GM04503 (cell line): Measurements from ENCODE around the gene KSR1.
"Not testable (repeated sequence)": the region's sequence is repeated elsewhere in the genome, so short reads cannot be mapped to it uniquely, and the experiment has no call there.

Experiments
- DNase-seq: peaks from one replicate; pipeline ENCODE4 v3.0.0-alpha.2; 2012; ENCODE audit warnings: low read depth

KSR1 gene

DNA sequence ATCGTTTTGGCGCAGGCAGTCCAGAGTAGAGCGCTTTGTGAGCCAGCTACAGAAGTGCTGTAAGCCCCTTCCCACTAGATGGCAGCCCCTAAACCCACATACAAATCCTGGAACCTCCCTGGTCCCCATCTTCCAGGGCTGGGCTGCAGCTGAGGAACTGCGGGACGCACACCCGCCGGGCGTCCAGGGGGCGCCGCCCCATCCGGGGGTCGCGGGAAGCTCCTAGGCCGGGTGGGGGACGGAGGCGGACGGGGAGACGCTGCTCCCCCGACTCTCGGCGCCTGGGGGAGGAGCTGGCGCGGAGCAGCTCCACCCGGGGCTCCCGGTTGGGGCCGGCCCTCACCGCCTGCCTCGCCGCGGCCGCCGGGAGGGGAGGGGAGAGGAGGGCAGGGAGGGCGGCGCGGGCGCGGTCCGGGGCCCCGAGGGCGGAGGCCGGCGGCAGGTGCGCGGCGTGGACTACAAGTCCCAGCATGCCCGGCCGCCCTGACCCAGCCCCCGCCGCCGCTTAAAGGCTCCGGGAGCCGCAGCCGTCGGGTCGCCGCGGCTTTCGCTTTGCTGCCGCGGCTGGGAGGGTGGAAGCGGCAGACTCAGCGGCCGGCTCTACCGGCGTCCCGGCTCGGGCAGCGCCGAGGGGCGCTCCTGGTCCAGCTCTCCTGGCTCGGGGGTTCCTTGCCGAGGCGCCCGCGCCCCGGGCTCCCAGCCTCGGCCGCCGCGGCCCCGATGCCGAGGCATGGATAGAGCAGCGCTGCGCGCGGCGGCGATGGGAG lies at the start of gene KSR1:
Gene KSR1 (plus strand): TSS at position 535 of the 767 bp plus-strand sequence. CDS start 196 bp downstream, at position 731.
- DNase-seq: no peak

DNA sequence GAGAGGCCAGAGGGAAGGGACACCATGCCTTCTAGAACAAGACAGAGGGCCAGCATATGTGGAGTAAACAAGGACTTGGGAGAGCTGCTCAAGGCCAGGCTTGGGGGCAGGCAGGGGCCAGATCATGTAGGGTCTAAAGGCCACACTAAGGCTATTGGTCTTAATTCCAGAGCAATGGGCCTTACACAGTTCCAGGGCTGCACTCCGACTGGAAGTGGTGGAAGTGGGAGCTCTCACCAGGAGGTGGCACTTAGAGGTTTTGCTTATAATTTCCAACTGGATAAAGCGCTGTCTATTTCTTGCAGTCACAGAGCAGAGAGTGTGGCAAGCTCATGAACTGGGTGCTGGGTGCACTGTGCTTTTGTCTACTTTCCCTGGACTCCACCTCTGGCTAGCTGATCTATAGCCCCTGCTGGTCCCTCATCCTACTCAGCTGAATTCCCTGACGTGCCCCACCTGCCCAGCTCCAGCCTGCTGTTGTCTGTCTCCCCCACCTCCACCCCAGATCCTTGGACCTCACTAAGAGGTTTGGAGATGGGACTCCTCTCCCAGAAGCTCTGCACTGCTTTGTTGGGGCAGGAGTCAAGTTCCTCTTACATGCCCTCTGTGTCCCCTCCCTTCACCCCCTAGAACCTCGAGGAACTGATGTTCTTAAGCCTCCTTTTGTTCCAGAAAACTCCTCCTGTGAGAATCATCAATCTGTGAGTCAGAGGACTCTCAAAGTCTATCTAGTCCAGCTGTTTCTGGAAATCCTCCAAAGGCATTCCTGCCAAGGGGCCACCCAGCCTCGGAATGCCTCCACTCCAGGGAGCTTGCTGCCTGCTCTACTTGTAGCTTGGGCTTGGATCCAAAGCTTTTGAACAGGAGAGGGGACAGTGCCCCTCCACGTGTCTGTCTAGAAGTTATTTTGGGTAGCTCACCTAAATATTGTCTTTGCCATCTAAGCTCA lies 48.1 kb upstream of the KSR1 start:
- no peak for DNase-seq

DNA sequence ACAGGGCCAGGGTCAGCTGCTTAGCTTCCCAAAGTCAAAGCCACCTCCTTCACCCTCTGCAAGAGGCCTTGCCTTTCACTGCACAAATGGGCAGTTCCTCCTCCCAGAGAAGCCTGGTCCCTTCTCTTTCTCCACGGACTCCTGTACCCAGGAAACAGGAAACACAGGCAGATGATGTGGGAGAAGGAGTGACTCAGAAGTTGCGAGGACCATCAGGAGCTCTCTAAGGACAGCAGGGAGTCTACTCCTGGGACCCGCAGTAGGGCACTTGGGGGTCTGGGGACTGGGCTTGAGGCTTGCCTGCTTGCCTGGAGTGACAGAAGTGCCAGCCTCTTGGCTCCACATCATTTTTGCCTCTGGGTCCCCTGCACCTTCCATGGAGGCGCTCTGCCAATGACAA lies 47.4 kb upstream of the KSR1 start:
- DNase-seq: no peak

DNA sequence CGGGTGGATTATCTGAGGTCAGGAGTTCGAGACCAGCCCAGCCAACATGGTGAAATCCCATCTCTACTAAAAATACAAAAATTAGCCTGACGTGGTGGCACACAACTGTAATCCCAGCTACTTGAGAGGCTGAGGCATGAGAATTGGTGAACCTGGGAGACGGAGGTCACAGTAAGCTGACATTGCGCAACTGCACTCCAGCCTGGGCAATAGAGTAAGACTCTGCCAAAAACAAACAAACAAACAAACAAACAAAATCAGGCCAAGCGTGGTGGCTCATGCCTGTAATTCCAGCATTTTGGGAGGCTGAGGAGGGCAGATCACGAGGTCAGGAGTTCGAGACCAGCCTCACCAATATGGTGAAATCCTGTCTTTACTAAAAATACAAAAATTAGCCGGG lies 44.1 kb upstream of the KSR1 start:
- not testable (repeated sequence) for DNase-seq

DNA sequence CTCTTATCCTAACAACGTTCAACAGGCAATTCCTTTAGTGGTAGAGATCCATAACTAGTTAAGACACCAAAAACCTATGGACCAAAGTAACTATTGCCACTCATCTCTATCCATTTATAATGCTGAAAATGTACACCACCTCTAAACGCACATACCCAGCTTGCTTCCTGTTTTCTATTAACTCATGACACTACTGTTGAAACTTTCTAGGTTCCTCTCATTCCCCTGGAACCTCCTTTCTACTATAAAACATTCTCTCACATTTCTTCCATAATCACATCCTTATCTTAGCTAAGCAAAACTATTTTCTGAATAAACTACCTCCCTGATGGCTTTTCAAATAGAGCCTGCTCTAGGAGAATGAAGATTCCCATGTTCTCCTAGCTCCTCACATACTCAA lies 42.9 kb upstream of the KSR1 start:
- no peak for DNase-seq

DNA sequence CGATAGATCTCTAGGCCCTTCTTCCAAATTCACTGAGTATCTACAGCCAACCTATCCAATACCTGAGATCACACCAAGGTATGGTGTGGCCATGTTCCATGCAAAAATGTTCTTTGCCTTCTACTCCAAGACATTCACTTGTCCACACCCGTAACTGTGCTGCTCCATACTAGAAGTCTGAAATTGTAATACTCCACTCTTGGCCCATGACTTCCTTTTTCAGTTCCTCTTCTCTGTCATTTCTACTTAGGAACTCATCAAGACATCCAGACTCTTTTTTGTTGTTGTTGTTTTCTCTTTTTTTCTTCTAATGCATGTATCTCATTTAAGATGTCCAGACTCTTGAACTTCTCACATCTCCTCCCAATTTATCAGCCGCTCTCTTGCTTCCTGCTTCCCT lies 42.5 kb upstream of the KSR1 start:
- DNase-seq: no peak

DNA sequence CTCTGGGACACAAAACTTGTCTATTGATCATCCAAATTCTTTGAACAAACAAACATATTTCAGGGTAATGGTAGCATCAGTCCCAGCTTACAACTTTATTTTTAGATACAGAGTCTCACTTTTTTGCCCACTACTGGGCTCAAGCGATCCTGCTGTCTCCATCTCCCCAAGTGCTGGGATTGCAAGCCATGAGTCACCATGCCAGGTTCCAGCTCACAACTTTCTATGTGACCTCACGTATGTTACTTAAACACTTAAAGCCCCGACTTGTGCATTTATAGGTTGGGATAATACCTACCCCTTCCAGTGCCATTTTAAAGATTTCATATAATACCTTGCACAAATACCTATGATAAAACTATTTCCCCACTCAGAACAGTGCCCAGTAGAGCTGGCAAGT lies 42.0 kb upstream of the KSR1 start:
- no peak for DNase-seq

DNA sequence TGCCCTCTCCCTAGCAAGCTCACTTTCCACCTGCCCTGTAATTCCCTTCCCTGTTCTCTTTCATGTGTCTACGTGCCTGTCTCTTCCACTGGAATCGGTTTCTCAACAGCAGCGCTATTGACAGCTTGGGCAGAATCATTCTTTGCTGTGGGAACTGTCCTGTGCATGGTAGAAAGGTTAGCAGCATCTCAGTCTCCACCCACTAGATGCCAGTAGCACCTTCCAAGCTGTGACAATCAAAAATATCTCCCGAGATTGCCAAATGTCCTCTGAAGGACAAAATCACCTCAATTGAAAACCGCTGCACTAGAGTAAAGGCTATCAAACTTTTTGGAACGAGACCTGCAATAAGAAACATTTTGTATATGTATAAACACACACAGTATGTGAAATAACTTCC lies 41.6 kb upstream of the KSR1 start:
- DNase-seq: no peak

DNA sequence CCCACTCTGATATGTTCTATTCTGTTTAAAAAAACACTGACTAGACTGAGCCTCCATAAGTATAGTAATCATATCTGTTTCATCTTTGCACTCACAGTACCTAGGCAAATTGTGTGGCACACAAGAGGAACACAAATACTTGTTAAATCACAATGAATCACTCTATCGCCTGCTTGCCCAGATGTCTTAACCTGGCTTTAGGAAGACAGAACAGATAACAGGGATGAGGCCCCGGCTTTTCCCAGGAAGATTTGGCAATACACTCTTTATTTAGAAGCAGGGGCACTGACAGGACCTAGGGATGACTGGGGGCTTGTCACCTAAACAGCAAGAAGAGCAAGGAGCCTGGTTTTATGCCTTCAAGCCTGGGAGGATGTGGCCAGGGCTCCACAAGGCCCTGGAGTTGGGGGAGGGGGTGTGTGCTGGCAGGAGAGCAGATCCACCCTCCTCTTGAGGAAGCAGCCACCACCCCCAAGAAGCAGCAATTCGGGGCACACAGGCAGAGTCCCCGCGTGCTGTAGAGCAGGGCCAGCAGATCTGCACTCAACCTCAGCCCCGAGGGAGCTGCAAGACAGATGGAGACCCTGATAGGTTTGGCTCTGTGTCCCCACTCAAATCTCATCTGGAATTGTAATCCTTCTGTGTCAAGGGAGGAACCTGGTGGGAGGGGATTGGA lies 41.0 kb upstream of the KSR1 start:
- no peak for DNase-seq

DNA sequence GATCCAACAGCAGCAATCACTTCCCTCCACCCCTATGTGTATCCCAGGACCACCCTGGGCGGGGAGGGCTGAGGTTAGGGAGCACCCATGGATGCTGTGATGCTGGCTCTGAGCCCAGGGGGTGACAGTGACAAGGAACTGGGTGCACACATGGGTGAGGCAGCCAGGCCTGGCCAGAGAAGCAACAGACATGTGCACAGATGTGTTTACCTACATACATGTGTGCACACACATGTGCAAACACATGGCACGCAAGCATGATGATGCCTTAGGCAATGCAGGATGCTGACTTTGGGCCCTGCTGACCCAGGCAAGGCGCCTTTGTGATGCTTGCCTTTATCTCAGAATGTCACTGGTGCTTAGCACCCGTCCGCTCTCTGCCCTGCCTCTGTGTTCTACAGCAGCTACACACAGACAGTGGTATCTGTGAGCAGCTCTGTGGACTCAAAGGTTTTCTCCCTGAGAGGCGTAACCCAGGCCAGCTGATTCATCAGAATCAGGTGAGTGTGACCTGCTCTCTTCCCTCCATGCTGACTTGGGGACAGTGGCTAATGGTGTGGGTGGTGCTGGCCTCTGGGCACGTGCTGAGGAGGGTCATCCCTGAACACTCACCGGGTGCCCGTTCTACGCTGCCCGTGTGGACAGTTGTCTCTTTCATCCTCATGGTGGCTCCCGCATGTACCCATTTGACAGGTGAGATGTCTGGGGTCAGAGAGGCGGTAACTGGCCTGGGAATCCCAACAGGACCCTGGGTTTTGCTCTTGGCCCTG lies 38.5 kb upstream of the KSR1 start:
- no peak for DNase-seq

DNA sequence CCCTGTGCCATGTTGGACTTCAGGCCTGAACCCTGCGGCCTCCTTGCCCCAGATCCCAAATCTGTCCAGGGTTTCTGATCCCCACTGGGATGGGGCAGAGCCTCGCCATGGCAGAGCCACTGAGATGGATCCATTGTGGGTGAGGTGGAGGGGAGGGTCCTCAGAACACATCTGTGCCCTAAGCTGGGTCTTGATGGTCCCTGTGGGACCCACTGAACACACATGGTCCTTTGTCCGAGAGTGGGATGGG lies 38.0 kb upstream of the KSR1 start:
- DNase-seq: no peak

DNA sequence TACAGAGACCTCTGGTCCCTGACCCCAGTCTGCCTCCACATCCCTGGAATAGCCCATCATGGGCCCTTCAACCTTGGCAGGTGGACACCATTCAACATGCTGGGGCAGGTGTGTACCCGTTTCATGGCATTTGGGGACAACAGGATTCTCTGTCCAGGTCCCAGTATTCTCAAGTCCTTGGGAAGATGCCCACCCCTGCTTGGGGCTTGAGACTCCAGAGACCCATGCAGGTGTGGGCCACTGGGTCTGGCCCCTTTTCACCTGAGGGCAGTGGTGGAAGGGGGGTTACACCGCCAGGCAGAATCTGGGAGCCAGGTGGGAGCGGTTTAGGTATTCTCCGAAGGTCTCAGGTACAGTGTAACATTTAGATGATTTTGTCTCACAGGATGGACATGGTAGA lies 37.1 kb upstream of the KSR1 start:
- DNase-seq: no peak

DNA sequence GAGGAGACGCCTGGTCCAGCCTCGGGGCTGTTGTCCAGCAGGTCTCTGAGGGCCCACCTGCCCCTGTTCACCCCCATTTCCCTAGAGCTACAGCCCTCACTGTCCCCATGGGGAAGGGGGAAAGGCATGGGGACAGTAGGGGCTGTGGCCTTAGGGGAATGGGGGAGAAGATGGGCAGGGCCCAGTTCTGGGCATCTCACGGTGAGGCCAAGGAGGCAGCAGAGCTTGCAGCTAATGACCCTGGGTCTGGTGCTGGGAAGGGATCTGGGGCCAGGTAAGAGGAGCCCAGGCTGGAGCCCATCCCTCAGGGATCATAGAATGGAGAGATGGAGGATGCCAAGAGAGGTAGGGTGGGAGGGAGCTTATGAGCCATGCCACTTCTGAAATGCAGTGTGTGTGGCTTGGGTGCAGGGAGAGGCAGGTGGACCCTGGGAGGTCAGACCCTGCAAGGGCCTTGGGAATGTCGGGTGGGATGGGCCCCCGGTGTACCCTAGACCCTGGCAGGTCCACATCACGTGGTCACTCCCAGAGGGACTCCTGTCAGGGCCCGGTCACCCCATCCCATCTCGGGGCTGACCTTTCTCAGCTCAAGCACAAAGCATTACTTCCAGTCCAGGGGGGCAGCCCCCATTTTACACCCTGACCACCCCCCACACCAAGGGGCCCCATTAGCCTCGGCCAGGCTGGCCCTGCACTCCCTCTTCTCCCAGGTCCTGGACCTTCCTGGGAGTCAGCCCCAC lies 35.9 kb upstream of the KSR1 start:
- DNase-seq: no peak

DNA sequence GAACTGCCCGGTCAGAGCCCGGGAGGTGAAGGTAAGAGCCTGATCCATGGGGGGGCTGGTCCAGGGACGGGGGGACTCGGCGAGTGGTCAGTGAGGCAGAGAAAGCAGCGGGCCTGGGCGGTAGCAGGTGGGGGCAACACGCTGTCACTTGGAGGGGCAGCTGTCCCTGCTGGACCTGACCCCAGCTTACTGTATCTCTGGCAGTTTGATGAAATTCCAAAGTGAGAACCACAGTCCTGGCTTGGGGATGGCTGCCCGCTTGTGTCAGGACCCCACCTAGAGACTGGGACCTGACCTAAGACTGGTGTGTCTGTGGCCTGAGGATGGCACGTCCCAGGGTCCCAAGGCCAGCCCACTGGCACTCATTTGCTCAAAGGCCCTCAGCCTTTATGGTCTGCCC lies 35.1 kb upstream of the KSR1 start:
- no peak for DNase-seq

DNA sequence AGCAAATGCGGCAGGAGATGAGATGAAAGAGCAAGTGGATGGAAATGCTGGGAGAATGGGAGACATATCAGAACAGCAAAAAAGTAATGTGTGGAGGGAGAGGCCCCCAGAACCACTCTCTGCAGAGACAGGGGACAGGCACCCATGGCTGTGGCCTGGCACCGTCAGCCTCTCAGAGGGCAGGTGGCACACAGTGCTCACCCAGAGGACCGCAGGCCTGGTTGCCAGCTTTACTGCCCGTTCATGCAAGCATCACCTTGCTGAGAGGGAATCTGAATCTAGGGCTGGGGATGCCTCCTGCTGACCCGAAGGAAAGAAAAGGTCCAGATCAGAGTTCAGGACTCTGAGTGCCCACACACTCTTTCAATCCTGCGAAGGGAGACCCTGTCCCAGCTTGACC lies 34.6 kb upstream of the KSR1 start:
- DNase-seq: not testable (repeated sequence)

DNA sequence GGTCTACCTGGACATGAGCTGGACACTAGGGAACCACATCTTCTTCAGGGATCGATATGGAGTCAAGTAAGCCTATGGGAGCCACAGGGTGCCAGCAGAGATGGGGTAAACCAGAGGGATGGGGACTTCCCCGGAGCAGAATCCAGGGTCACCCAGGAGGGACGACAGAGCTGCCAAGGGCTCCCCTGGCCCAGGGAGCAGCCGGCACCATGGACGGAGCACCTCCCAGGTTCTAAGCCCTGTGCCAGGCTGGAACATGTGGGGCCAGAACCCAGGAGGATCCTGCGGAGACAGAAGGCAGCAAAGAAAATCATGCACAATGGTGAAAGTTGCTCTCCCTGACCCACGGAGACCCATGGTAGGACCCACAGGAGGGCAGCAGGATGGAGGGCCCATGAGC lies 33.6 kb upstream of the KSR1 start:
- DNase-seq: no peak

DNA sequence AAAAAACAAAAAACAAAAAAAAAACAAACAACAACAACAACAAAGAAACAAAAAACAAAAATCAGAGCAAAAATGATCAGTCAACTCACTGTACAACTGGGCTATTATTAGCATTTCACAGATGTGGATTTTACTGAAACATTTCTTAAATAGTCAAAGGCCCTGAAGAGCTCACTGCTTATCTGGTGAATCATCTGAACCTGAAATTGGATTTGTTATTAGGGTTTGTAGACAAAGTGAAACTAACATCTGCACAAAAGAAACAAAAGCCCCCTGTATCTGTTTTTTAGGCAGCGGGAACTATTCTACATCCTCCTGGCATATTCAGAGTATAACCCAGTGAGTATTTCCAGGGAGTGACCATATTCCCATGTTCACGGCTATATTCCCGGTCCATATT lies 32.6 kb upstream of the KSR1 start:
- no peak for DNase-seq

DNA sequence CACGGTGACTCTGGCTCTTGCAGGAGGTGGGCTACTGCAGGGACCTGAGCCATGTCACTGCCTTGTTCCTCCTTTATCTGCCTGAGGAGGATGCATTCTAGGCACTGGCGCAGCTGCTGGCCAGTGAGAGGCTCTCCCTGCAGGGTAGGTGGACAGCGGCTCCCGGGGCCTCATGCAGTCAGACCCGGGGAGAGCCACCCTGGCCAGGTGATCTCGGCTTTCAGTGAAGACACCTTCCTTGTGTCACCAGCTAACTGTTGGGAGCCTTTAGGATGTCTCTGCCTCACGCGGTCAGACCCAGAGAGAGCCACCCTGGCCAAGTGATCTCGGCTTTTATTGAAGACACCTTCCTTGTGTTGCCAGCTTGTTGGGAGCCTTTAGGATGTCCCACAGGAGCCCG lies 31.7 kb upstream of the KSR1 start:
- no peak for DNase-seq

DNA sequence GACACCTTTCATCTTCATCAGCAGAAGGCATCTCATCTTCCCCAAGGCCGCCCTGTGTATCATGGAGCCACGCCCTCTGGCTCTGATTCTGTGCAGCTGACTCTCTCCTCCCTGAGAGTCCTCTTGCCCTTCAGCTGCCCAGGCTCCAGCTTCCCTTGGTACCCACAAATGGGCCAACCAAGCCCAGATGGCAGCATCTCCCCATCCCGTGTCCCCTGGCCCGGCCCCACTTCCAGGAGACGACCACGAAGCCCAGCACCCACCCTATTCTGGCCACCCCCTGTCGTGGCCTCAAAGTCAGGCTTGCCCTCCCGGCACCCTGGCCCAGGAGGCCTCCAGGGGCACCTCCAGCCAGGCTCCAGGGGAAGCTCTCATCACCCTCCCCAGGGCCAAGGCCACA lies 31.3 kb upstream of the KSR1 start:
- DNase-seq: no peak

DNA sequence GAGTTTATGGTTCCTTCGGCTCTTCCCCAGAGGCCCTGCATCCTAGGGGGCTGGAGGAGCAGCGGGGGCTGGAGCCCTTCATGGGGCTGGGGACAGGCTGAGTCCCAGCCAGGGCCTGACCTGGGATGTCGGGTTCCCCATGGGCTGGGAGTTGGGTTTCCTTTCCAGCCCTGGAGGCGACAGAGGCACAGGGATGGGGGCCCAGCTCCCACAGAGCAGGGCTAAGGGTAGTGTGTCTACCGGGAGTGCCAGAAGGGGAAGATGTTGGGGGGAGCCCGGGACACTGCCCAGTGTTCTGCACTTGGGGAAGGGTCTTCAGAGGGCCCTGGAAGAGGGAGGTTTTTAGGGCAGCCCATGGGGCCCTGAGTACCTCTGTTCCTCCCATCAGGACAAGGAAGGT lies 30.7 kb upstream of the KSR1 start:
- not testable (repeated sequence) for DNase-seq

DNA sequence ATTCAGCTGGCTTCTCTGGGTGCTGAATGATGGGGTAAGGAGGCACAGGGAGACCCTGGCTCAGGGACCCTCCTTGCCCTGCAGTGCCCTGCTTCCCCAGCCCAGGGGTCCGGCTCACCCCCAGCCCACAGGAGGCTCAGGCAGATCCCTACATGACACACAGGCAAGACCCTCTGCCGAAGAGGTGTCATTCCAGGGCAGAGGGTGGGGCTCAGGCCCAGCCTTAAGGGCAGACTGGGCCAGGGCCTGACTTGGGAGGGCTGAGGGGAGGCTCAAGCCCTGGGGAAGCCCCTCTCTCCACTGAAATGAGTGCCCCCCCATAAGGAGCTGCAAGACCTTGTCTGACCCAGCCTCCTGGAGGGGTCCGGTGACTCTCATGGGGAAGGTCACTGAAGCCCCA lies 30.3 kb upstream of the KSR1 start:
- DNase-seq: no peak

DNA sequence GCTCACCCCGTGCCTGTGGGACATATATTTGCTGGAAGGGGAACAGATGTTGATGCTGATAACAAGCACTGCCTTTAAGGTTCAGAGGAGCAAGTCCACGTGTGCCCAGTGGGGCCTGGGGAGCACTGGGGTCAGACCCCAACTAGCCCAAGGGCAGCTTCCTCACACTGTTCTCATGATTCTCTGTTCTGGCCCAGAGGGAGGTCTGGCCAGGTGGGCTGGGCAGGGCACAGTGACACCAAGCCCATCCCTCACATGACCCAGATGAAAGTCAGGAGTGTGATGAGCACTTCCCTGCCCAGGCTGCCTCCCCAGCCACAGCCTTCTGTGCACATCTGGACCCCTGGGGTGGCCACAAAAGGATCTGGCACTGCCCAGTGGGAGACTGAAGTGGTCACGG lies 29.8 kb upstream of the KSR1 start:
- DNase-seq: not testable (repeated sequence)
